HG02798 (cell line): ENCODE results near the gene MAML3.

Experiments used
- ATAC-seq: cut with Tn5 transposase; IDR thresholded peaks from one replicate; pipeline ENCODE4 v1.9.1; 2021; ENCODE audit warnings: mild to moderate bottlenecking; ENCODE audit not compliant: unreplicated experiment, poor library complexity

The MAML3 gene

GRCh38 chr4:140153718-140154571 lies at the start of gene MAML3:
TSS of gene MAML3 (minus strand) at chr4:140154184. CDS start at chr4:140153327, 857 bp downstream.
- peak; percentile 68 for ATAC-seq

DNA sequence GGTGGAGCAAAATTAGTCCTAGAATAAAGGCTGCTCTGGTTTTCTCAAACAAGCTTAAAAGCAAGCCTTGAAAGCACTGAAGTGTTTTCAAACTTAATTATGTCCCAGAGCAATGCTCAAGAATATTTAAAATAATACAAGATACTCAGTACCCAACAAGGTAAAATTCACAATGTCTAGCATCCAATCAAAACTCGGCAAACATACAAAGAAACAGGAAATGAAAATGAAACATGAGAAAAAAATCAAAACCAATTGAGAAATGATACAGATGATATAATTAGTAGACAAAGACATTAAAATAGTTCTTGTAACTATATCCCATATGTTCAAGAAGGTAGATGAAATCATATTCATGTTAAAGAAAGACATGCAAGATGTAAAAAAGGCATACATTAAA lies 45.0 kb upstream of the MAML3 start:
- no peak for ATAC-seq

DNA sequence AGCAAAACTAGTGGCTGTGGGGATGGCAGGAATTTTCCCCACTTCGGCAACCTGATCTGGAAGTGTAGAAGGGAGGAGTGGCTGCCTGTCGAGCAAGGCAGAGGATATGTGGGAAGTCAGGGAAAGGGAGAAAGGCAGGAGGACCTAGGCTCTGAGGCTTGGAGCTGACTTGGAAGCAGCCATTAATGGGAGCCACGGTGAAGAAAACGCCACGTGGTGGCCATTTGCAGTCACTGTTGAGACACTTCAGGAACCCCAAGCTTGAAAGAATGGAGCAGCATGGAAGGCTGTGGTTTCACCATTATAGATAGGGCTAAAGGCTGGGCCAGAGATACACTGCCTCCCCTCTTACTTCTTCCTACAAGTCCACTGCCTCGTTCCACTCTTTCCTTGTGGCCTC lies 41.8 kb upstream of the MAML3 start:
- ATAC-seq = no peak

GRCh38 chr4:140189805-140190204 lies 35.8 kb upstream of the MAML3 start:
- no peak for ATAC-seq

GRCh38 chr4:140188975-140189374 lies 35.0 kb upstream of the MAML3 start:
- ATAC-seq = no peak

GRCh38 chr4:140187316-140187695 lies 33.3 kb upstream of the MAML3 start:
- no peak for ATAC-seq

DNA sequence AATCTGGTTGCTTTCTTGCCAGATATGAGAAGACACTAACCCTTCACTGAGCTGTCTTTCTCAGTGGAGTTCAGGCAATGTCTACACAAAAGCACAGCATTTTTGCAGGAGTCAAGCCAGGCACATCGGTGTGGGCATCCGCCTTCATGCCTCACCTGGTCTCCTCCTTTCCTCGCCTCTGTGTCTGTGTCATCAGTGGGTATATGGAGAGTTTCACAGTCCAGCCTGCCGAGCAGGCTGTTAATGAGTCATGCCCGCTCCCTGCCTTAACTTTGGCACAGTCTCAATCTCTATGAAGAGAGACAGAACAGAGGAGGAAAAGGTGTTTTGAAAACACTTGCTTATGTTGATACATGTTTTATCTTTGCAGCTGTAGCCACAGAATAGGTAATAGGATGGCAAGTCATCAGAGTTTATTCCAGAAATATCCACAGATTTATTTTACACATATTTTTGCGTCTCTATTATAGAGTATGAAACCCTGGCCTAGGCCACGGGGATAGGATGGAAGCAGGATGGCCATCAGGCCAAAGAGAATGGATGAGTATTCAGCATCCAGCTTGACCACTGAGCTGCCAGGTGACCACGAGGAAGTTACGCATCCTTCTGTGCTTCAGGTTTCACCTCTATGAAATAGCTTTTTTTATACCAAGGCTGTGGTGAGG lies 32.8 kb upstream of the MAML3 start:
- ATAC-seq = no peak

GRCh38 chr4:140186082-140186438 lies 32.1 kb upstream of the MAML3 start:
- ATAC-seq = no peak

DNA sequence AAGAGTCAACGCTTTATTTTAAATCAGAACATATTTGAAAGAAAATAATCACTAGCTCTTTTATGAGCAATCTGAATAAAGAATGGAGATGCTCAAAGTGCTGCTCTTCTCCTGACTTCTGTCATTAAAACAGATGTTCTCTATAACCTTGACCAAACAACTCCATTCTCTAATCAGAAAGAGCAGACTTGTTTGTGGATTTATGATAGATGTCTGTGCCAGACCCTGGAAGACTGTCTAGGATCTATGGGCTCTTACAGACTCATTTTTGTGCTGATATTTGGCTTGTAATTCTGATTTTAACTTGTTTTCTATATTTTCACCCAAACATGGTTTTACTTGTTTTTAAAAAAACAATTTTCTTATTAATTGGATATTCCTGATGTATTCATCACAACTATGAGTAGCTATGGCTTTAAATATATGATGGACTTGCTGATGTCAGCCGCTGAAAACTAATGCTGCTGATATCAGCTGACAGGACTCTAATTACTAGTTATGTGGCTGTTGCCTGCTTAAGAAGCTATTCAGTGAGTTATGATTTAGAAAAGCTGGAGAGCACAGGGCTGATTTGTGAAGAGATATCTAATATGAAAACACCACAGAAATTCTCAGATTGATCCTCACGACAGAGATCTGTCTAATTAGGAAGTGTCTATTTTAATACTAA lies 31.6 kb upstream of the MAML3 start:
- no peak for ATAC-seq

GRCh38 chr4:140183270-140183669 lies 29.3 kb upstream of the MAML3 start:
- ATAC-seq = no peak

GRCh38 chr4:140180577-140180976 lies 26.6 kb upstream of the MAML3 start:
- ATAC-seq = no peak

- no peak for ATAC-seq
Measured at GRCh38 chr4:140176735-140177134, 22.8 kb upstream of the MAML3 start.

GRCh38 chr4:140174543-140174942 lies 20.6 kb upstream of the MAML3 start:
- no peak for ATAC-seq

GRCh38 chr4:140172960-140173359 lies 19.0 kb upstream of the MAML3 start:
- no peak for ATAC-seq

GRCh38 chr4:140170299-140170698 lies 16.3 kb upstream of the MAML3 start:
- no peak for ATAC-seq

DNA sequence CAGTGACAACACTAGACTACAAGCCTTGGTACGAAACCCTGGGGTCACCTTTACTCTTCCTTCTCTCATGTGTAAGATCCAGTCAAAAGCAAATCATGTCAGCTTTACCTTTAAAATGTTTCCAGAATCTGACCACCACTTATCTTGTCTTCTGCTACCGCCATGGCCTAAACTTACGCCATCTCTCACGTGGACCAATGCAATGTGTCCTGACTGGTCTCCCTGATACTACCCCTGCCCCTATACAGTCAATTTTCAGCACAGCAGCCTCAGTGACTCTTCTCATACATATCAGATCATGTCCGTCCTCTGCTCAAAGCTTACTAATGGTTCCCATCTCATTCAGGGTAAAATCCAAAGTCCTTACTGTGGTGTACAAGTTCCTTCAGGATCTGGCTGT lies 15.0 kb upstream of the MAML3 start:
- ATAC-seq = no peak

DNA sequence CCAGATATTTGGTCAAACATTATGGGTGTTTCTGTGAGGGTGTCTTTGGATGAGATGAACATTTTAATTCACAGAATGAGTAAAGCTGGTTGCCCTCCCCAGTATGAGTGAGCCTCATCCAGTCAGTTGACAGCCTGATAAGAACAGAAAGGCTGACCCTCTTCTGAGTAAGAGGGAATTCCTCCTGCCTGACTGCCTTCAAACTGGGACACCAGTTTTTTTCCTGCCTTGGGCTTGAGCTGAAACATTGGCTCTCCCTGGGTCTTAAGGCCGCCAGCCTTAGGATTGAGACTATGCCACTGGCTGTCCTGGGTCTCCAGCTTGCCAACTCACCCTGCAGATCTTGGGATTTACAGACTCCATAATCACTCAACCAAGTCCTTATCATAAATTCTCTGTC lies 14.5 kb upstream of the MAML3 start:
- no peak for ATAC-seq

DNA sequence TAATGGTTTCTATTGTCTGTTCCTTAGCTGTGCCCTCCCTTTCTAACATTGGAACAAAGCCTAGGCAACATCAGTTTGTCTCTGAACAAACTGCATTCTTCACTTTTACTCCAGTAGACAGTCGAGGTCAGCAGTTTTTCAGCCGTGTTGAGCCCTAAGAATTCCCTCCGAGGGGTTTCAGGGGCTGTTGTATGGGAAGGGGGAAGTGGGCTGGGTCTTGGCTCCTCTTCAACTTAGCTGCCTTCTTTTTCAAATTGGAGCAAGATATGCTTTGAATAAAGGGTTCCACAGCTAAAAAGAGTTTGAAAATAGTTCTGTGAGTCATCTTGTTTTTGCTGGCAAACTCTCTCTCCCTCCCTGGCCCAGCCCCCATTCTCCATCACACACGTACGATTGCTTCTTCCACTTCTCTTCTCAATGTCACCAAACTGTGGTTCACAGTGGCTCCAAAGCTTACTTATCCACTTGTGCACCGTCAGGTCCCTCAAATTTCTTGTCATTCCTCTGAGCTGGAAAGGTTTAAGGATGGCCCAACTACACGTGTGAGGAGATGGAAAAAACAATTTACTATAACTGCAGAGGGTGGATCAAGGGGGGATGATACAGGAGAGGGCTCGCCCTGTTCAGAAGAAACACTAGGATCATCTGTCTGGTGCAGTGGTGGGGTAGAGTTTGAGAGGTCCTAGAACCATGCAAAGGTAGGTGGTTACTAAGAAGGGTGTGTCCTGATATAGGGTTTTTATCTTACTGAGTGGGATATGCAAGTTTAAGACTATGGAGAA lies 9.2 kb upstream of the MAML3 start:
- ATAC-seq = no peak

DNA sequence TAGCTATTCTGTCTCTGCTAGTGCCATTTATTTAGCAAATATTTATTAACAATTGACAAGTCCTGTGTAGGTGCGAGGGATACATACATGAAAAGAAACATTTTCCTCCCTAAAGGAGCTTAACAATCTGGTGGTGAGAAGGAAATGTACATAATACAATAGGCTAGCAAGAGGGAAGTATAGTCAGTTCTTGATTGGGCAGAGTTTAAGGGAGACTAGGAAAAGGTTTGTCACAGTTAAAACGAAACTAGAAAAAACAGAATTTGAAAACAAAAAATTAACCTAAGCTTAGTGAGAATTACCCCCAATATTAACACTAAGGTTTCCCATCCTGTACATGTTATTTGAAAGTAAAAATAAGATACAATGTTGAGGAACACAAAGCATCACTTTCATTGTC lies 8.6 kb upstream of the MAML3 start:
- no peak for ATAC-seq

GRCh38 chr4:140158365-140159030 lies 4.5 kb upstream of the MAML3 start:
- ATAC-seq = no peak
